ENCODE data around the gene MAP2K2. TPM values are rescaled to one million over a fixed set of nuclear protein-coding genes. Genes with fewer than 3 reads are reported as not detected.

The MAP2K2 gene
- total RNA-seq, 2 donors from 2014 or later: 56.8 to 92.0 TPM

- TF ChIP-seq CTCF (IDR thresholded peaks at IDR 0.05) (no peak), POLR2A (IDR thresholded peaks at IDR 0.05) (no peak)
- WGBS, 2 donors: 84 to 88% methylated on average over 8 to 27 of the region's 27 CpGs
- intact Hi-C loops (cut with DNase I): no loop called here
- H3K36me3 ChIP-seq (replicated peaks in 1 of 2; ENCODE audit: insufficient read depth in 1 of 2, low read depth in 2 of 2): peaks cover 0 to 3% of the 10 kb centered on the region in 2 donors
- H3K27me3 ChIP-seq: no peaks in the 10 kb centered on the region
- DNase-seq (no peak), ATAC-seq (no peak)
- H3K4me1 ChIP-seq: no peaks in the 10 kb centered on the region
- H3K27ac ChIP-seq: no peak overlapping the region
- no peak overlapping the region for H3K4me3 ChIP-seq
- no peaks in the 10 kb centered on the region for H3K9me3 ChIP-seq
Measured at GRCh38 chr19:4115050-4115817, 8.7 kb downstream of the MAP2K2 start.

- H3K27ac ChIP-seq: no peak overlapping the region
- no peak for DNase-seq
Measured at GRCh38 chr19:4114181-4114580, 9.7 kb downstream of the MAP2K2 start.

GRCh38 chr19:4113398-4114088 lies 10.4 kb downstream of the MAP2K2 start:
- TF ChIP-seq POLR2A (IDR thresholded peaks at IDR 0.05) (no peak), CTCF (IDR thresholded peaks at IDR 0.05) (no peak)
- ATAC-seq (no peak), DNase-seq (no peak)
- intact Hi-C loops (cut with DNase I): no loop called here
- Histone ChIP-seq H3K4me3 (no peak overlapping the region), H3K27me3 (no peaks in the 10 kb centered on the region), H3K36me3 (replicated peaks in 1 of 2; ENCODE audit: insufficient read depth in 1 of 2, low read depth in 2 of 2) (peaks cover 0 to 6% of the 10 kb centered on the region in 2 donors), H3K9me3 (no peaks in the 10 kb centered on the region), H3K27ac (no peak overlapping the region), H3K4me1 (no peaks in the 10 kb centered on the region)
- WGBS, 2 donors: 93 to 95% methylated on average over 15 to 22 of the region's 22 CpGs

More at GRCh38 chr19:4114181-4114580, 9.7 kb downstream of the MAP2K2 start:
- Histone ChIP-seq H3K36me3 (replicated peaks in 1 of 2; ENCODE audit: insufficient read depth in 1 of 2, low read depth in 2 of 2) (peaks cover 0 to 6% of the 10 kb centered on the region in 2 donors), H3K9me3 (no peaks in the 10 kb centered on the region), H3K27me3 (no peaks in the 10 kb centered on the region), H3K4me1 (no peaks in the 10 kb centered on the region), H3K4me3 (no peak overlapping the region)
- no peak for ATAC-seq
- no peak for TF ChIP-seq CTCF (IDR thresholded peaks at IDR 0.05)
- no peak for TF ChIP-seq POLR2A (IDR thresholded peaks at IDR 0.05)
- 83 to 87% methylated on average over 14 to 18 of the region's 19 CpGs for WGBS, 2 donors
- intact Hi-C loops (cut with DNase I): no loop called here

GRCh38 chr19:4112367-4112766 lies 11.6 kb downstream of the MAP2K2 start:
- no peaks in the 10 kb centered on the region for H3K27me3 ChIP-seq
- H3K4me1 ChIP-seq: no peaks in the 10 kb centered on the region
- no peaks in the 10 kb centered on the region for H3K9me3 ChIP-seq
- ATAC-seq (no peak), DNase-seq (no peak)
- intact Hi-C loops (cut with DNase I): no loop called here
- 92 to 100% methylated on average over 6 to 15 of the region's 17 CpGs for WGBS, 2 donors
- H3K36me3 ChIP-seq (replicated peaks in 1 of 2; ENCODE audit: insufficient read depth in 1 of 2, low read depth in 2 of 2): peaks cover 0 to 5% of the 10 kb centered on the region in 2 donors
- H3K27ac ChIP-seq: no peak overlapping the region
- no peak overlapping the region for H3K4me3 ChIP-seq
- TF ChIP-seq POLR2A (IDR thresholded peaks at IDR 0.05): no peak
- TF ChIP-seq CTCF (IDR thresholded peaks at IDR 0.05): no peak

All from body of pancreas (tissue), 4 donors.